NCI-H1417 (cell line): ENCODE data around the gene HSPB6.

ENCODE experiments used
- DNase-seq, 3 experiments: peaks; one replicate each; lab custom pipeline; 2025; lab: John Stamatoyannopoulos, UW

The HSPB6 gene

DNA sequence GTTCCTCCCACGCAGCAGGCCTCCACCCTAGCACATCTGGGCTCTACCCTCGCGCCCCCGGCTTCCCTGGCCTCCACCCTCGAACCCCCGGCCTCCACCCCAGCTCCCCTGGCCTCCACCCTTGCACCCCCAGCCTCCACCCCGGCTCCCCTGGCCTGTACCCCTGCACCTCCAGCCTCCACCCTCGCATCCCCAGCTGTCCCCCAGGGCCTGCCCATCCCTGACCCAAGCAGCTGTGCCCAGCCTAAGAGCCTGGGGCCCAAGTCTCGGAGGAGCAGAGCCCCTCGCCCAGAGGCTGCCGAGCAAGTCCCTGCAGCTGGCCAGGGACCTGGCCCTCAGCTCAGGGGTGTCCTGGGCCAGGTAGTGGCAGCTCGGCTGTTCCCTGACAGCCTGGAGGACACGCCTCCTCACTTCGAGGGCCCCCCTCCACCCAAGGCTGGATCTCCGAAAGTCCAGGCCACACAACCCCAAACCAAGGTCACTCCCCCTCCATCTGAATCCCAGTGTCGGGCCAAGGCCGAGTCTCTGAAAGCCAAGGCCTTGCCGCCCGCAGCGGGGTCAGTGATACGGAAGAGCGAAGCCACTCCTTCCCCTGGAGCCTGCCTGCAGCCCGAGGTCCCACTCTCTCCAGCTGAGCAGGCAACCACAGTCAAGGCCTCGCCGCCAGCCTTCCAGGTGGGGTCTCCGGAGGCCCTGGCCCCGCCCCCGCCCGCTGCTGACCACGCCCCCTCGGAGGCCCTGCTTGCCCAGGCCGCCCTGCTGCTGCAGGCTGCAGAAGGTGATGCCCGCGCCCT, 10.7 kb upstream of the HSPB6 start:
- DNase-seq = peak in 1 of 3 experiments; percentile 11

DNA sequence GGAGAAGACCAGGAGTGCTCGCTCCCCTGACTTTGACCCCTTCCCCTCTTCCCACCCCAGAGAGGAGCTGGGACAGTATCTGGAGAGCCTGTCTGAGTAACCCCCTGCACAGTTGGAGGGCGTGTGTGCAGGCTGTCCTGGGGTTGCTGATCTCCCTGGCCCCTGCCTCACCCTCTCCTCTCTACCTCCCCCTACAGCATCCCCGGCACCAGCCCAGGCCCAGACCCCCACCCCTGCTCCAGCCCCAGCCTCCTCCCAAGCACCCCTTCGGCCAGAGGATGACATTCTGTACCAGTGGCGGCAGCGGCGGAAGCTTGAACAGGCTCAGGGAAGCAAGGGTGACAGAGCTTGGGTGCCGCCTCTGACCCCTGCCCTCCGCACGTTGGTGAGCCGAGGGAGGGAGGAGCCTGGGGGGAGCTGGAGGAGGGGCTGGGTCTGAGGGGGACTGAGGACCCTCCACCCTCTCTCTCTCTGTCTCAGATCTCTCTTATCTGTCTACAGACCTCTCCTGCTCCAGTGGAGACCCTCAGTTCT, 9.8 kb upstream of the HSPB6 start:
- DNase-seq = no peak

GRCh38 chr19:35764432-35765315, 7.8 kb upstream of the HSPB6 start:
- no peak for DNase-seq

- no peak for DNase-seq
Observed at GRCh38 chr19:35760711-35761349, 4.0 kb upstream of the HSPB6 start.

GRCh38 chr19:35759697-35760096, 2.9 kb upstream of the HSPB6 start:
- no peak for DNase-seq

GRCh38 chr19:35757749-35758608, 1.1 kb upstream of the HSPB6 start, which contains the start of gene PROSER3:
Gene PROSER3 (plus strand): TSS chr19:35758176. CDS start chr19:35758216, 40 bp downstream.
- DNase-seq = peak; percentile 98 to 99 (median 99)

GRCh38 chr19:35757231-35757748, 461 bp upstream of the HSPB6 start:
- no peak for DNase-seq

GRCh38 chr19:35755550-35756376, 1.1 kb downstream of the HSPB6 start:
- peak in 1 of 3 experiments; percentile 23 for DNase-seq

DNA sequence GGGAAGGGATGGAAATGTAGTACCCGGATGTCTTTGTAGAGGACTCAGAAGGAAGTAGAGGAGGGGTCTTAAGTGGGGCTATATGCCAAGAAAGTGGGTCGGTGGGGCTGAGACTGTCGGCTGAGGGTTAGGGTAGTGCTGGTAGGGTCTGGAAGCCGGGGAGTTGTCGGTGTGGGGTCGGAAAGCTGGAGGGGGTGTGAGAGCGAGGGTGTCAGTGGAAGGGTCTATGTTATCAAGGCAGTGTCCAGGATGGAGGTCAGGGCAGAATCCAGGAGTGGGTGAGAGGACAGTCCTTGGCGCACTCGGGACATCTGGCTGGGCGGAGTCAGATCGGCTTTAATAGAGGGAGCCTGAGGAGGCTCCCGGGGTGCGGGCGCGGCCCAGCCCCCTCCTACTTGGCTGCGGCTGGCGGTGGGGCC, 1.7 kb downstream of the HSPB6 start:
- DNase-seq = no peak

DNA sequence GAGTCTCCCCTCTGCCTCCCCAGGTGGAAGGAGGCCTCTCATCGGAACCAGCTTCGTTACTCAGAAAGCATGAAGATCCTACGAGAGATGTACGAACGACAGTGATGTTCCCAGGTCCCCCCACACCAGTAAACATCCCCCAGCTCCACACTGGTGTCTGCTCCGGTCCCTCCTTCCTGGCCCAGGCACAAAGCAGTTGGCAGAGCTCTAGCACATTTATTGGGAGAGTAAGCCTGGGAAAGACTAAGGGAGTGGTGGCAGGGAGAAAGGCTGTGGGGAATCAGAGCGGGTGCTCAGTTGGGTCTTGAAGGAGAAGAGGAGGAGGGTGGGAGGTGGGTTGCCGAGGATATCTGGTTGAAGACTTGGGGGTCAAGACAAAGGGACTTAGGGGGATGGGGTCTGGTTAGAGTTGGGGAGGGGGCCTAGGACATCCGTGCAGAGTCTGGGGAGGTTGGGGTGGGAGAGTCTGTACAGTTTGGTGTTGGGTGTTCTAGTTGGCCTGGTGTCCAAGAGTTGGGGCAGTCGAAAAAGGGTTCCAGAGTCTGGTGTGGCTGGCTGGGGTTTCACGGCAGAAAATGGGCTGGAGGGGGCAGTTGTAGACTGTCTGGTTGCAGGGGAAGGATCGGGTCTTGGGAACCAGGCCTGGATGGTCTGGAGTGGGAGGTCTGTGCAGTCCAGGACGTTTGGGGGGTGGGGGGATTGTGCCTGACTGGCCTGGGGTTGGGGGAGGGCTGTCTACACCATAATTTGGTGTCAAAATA, 2.3 kb downstream of the HSPB6 start:
- DNase-seq = no peak

DNA sequence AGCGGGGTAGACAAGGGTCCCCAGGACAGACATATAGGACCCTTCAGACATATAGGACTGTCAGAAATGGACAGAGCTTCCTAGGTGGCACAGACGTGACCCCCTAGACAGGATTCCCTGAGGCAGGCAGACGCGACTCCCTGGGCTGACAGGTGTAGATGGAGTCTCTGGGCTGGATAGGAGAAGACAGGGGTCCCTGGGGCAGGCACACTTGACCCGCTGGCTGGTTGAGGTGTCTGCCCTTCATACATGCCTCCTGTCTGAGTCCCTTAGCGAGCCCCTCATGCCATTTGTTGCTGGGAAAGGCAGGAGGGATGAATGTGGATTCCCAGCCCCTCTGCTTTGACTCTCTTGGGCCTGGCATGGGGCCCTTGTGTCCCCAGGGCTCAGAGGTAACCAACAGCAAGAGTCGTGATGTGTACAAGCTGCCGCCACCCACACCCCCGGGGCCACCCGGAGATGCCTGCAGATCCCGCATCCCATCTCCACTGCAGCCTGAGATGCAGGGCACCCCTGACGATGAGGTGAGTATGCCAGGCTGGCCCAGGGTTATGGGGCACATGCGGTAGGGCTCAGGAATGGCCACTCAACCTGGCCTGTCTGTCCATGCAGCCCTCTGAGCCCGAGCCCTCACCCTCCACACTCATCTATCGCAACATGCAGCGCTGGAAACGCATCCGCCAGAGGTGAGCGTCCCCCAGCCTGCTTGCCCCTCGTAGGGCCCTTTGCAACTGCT, 3.0 kb downstream of the HSPB6 start:
- DNase-seq = no peak

DNA sequence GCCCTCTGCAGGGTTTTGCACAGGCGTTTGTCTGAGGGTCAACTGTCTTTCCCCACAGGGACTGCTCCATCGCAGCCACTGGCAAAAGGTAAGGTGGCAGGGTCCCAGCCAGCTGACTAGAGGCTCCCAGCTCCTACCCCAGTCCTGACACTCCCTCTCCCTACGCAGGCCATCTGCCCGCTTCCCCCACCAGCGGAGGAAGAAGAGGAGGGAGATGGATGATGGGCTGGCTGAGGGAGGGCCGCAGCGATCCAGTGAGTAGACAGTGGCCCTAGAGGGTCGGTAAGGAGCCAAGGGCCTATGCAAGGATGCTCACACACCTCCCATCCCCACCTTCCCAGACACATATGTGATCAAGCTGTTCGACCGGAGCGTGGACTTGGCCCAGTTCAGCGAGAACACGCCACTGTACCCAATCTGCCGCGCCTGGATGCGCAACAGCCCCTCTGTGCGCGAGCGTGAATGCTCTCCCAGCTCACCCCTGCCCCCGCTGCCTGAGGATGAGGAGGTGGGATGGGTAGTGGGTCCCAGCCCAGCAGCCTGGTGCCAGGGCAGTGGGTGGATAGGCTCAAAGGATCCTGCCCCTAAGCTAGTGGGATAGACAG, 4.0 kb downstream of the HSPB6 start:
- DNase-seq = no peak

- DNase-seq = no peak
Observed at GRCh38 chr19:35751839-35752745, 4.7 kb downstream of the HSPB6 start.

- no peak for DNase-seq
Observed at GRCh38 chr19:35750167-35750566, 6.7 kb downstream of the HSPB6 start.

DNA sequence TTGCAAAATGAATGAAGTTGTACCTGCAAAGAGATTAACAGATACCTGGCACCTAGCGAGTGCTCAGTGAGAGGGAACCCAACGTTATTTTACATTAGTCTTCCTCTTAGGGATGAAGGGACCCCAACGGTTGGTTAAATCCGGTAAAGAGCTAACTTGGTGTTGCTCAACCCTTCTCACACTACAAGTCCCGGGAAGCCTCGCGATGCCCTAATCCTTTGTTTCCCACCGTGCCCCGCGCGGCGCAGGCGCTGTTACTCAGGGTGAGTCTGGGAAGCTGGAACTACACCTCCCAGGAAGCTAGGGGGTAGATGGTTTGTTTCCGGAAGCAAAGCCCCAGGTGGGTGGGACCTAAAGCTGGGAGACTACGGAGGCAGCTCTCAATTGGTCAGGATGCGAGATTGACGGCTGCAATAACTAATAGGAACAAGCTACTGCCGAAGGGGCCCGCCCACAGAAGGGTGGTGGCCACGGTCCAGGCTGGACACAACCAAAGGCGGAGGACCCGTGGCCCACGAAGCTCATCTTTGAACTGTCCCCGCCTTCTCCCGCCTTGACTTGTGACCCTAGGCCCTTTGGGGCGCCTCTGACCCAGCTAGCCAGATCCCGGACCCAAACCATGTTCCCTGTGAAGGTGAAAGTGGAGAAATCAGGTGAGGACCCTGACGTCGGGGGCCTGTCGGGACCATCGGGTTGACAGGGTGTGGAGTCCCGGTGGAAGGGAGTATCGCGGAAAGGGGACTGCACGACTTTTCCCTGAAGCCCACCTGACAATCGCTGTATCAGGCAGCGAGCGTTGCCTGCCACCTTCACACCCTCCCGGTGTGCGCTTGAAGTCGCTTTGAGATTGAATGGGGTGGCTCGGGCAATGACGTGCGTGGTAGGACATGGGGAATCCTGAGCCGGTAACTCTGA, 8.5 kb downstream of the HSPB6 start, which contains the start of gene LIN37:
Gene LIN37, plus strand, starts transcription at position 471 of the 915 bp plus-strand sequence. Its CDS starts 149 bp downstream, at position 620.
- peak; percentile 99 to 100 (median 99) for DNase-seq

- DNase-seq = no peak
Observed at GRCh38 chr19:35746531-35746930, 10.3 kb downstream of the HSPB6 start.
